GM12864 (cell line): ENCODE results near the gene SPNS3.

Source experiments
- DNase-seq: peaks from one replicate; pipeline ENCODE4 v3.0.0-alpha.2; 2011; ENCODE audit warnings: low read depth
- H3K4me3 ChIP-seq: 2 replicates; pipeline ENCODE4 v1.5.1; 2011; ENCODE audit warnings: mild to moderate bottlenecking, low read depth, low read length, control low read depth
- CTCF ChIP-seq: IDR thresholded peaks from 2 replicates; pipeline ENCODE4 v1.5.1; 2011; ENCODE audit warnings: low read depth, mild to moderate bottlenecking, moderate library complexity, low read length, control low read depth, inconsistent platforms; ENCODE audit errors: missing control alignments

SPNS3 gene

GRCh38 chr17:4465786-4466185 lies 32.0 kb downstream of the SPNS3 start:
- TF ChIP-seq CTCF = no peak
- no peak overlapping the region for H3K4me3 ChIP-seq
- no peak for DNase-seq

- TF ChIP-seq CTCF = no peak
- H3K4me3 ChIP-seq = no peak overlapping the region
- no peak for DNase-seq
These were observed 33.5 kb downstream of the SPNS3 start for GRCh38 chr17:4467287-4467686.

GRCh38 chr17:4469552-4469951 lies 35.8 kb downstream of the SPNS3 start:
- no peak overlapping the region for H3K4me3 ChIP-seq
- no peak for TF ChIP-seq CTCF
- DNase-seq = no peak

GRCh38 chr17:4472286-4472685 lies 38.5 kb downstream of the SPNS3 start:
- no peak overlapping the region for H3K4me3 ChIP-seq
- DNase-seq = no peak
- no peak for TF ChIP-seq CTCF

GRCh38 chr17:4474093-4474492 lies 40.4 kb downstream of the SPNS3 start:
- TF ChIP-seq CTCF = no peak
- H3K4me3 ChIP-seq = no peak overlapping the region
- no peak for DNase-seq

- H3K4me3 ChIP-seq = no peak overlapping the region
- no peak for DNase-seq
- TF ChIP-seq CTCF = no peak
These were observed 41.3 kb downstream of the SPNS3 start for GRCh38 chr17:4475001-4475400.

- no peak for TF ChIP-seq CTCF
These were observed 41.7 kb downstream of the SPNS3 start for GRCh38 chr17:4475463-4475862.

More at GRCh38 chr17:4475463-4475862, 41.7 kb downstream of the SPNS3 start:
- H3K4me3 ChIP-seq = no peak overlapping the region
- no peak for DNase-seq
